CD4-positive, alpha-beta T cell (primary cell): Measurements from ENCODE around the gene LETM1. TPM values are rescaled to one million over a fixed set of nuclear protein-coding genes. Genes with fewer than 3 reads are reported as not detected.

Experiments
- ATAC-seq: fragments of 200-7000 bp; cut with Tn5 transposase; one replicate; pipeline ENCODE4 v1.10.0; 2022; ENCODE audit warnings: mild to moderate bottlenecking; ENCODE audit not compliant: poor library complexity
- CTCF ChIA-PET: fragments of 350-600 bp; sonication (Branson Sonifier 250); formaldehyde crosslinking; loops from one replicate; lab custom pipeline; 2021; ENCODE audit warnings: antibody characterized with exemption, inconsistent platforms; lab: Charles Lee
- POLR2A ChIA-PET: fragments of 350-600 bp; sonication (Branson Sonifier 250); formaldehyde crosslinking; loops from one replicate; lab custom pipeline; 2021; ENCODE audit warnings: antibody characterized with exemption, inconsistent platforms; lab: Charles Lee
- DNase-seq, 14 experiments: peaks; one replicate each; pipeline ENCODE4 v3.0.0-alpha.2; 2013 to 2020; ENCODE audit warnings: mixed read lengths in 2 of 14
- H3K27ac ChIP-seq, 2 donors: one replicate each; pipeline versions ENCODE4 v1.5.1 to v1.7.0; 2013; ENCODE audit warnings: low read length in 2 of 2, low read depth in 1 of 2, mild to moderate bottlenecking in 1 of 2
- H3K27me3 ChIP-seq, 2 experiments: 1 replicate in 1 of 2; 2 replicates in 1 of 2; pipeline versions ENCODE4 v1.6.1 to v1.7.0; 2013; ENCODE audit warnings: low read length in 2 of 2, control low read depth in 1 of 2, mild to moderate bottlenecking in 1 of 2, moderate library complexity in 1 of 2; ENCODE audit not compliant: insufficient read depth in 2 of 2, control insufficient read depth in 1 of 2
- H3K36me3 ChIP-seq: one replicate; pipeline ENCODE4 v1.6.1; 2013; ENCODE audit warnings: low read length, control low read depth; ENCODE audit not compliant: insufficient read depth
- H3K4me1 ChIP-seq: one replicate; pipeline ENCODE4 v1.6.1; 2013; ENCODE audit warnings: low read length, control low read depth; ENCODE audit not compliant: insufficient read depth
- H3K4me3 ChIP-seq: one replicate; pipeline ENCODE4 v1.5.1; 2013; ENCODE audit warnings: mild to moderate bottlenecking, low read length, moderate library complexity
- H3K9me3 ChIP-seq, 2 experiments: 1 replicate in 1 of 2; 2 replicates in 1 of 2; pipeline versions ENCODE4 v1.6.1 to v1.7.0; 2013; ENCODE audit warnings: low read length in 2 of 2, mild to moderate bottlenecking in 2 of 2, control low read depth in 1 of 2, moderate library complexity in 1 of 2; ENCODE audit not compliant: control insufficient read depth in 1 of 2, insufficient read depth in 1 of 2
- H3K27ac Mint-ChIP-seq: one replicate; pipeline ENCODE4 v1.8.0; 2020; ENCODE audit warnings: mixed read lengths
- H3K27me3 Mint-ChIP-seq: one replicate; pipeline ENCODE4 v1.8.0; 2021; ENCODE audit warnings: mixed read lengths
- H3K36me3 Mint-ChIP-seq: one replicate; pipeline ENCODE4 v1.8.0; 2021; ENCODE audit warnings: low read depth, mixed read lengths
- H3K4me1 Mint-ChIP-seq: one replicate; pipeline ENCODE4 v1.8.0; 2021; ENCODE audit warnings: low read depth, mixed read lengths
- H3K4me3 Mint-ChIP-seq: one replicate; pipeline ENCODE4 v1.8.0; 2020; ENCODE audit warnings: mild to moderate bottlenecking, mixed read lengths
- H3K9me3 Mint-ChIP-seq: one replicate; pipeline ENCODE4 v1.8.0; 2020; ENCODE audit warnings: mixed read lengths
- CTCF ChIP-seq: fragments of 200-600 bp; IDR thresholded peaks from one replicate; pipeline ENCODE4 v1.8.0; 2022; ENCODE audit warnings: antibody characterized with exemption, mild to moderate bottlenecking
- intact Hi-C, 2 experiments: fragments of 100-400 bp; cut with DNase I in 1 of 2; cut with micrococcal nuclease in 1 of 2; formaldehyde crosslinking; loops; one replicate each; pipeline versions ENCODE4 v1.15.1 to v1.9.0; 2023 to 2025; cut with DNase I, micrococcal nuclease
- total RNA-seq, 174 experiments: library from RNA in 2 of 174; stranded (reverse) in 2 of 174; gene quantifications; one replicate each; pipeline ENCODE4 v1.2.3 and lab custom pipeline; 2021 to 2026

LETM1 gene
- total RNA-seq, 2 experiments from 2014 or later, result 21.2 to 25.2 TPM

- POLR2A ChIA-PET, result no interaction called here
- ATAC-seq, result no peak
- Mint-ChIP-seq H3K4me3 (no peak overlapping the region), H3K4me1 (no peaks in the 10 kb centered on the region), H3K27me3 (no peaks in the 10 kb centered on the region), H3K36me3 (peaks cover 70% of the 10 kb centered on the region), H3K9me3 (no peaks in the 10 kb centered on the region), H3K27ac (no peak overlapping the region)
- intact Hi-C loops, result loop anchor here in 1 of 2 experiments (5.0 kb wide), 1 partner anchor 1024 kb away; no protein-coding TSS in a partner anchor
- no peak overlapping the region for H3K27ac ChIP-seq
- CTCF ChIA-PET, result no interaction called here
- no peaks in the 10 kb centered on the region for H3K27me3 ChIP-seq
- no peak for TF ChIP-seq CTCF
- H3K9me3 ChIP-seq, result no peaks in the 10 kb centered on the region
- peaks cover 59% of the 10 kb centered on the region for H3K36me3 ChIP-seq
- H3K4me1 ChIP-seq, result no peaks in the 10 kb centered on the region
- no peak overlapping the region for H3K4me3 ChIP-seq
- no peak for DNase-seq
These were observed 29.2 kb downstream of the LETM1 start for GRCh38 chr4:1826531-1827350.

- H3K36me3 Mint-ChIP-seq, result peaks cover 62% of the 10 kb centered on the region
These were observed 30.6 kb downstream of the LETM1 start for GRCh38 chr4:1825326-1825725.

DNA sequence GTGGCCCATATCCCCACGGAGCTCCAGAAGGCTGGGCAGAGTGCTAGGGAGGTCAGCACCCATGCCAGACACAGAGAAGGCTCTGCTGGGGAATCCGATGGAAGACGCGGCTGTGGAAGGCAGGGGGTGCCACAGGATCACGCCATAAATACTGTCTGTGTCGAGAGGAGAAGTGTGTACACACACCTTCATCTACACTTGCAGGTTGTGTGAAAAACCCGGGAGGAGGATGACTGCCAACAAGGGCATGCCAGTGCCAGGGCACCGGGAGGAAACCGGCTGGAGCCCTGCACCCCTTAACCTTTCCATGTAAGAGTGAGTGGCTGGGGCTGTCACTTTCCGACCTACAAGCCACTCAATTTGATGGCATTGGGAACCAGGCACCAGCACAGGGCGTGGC lies 31.2 kb downstream of the LETM1 start:
- H3K27ac Mint-ChIP-seq, result no peak overlapping the region
- intact Hi-C loops, result loop anchor here in 1 of 2 experiments (5.0 kb wide), 1 partner anchor 1022 kb away; no protein-coding TSS in a partner anchor
- Histone ChIP-seq H3K4me3 (no peak overlapping the region), H3K27me3 (no peaks in the 10 kb centered on the region), H3K9me3 (no peaks in the 10 kb centered on the region), H3K36me3 (peaks cover 51% of the 10 kb centered on the region), H3K4me1 (no peaks in the 10 kb centered on the region), H3K27ac (no peak overlapping the region)
- POLR2A ChIA-PET, result no interaction called here
- DNase-seq (no peak), ATAC-seq (no peak)
- TF ChIP-seq CTCF, result no peak
- CTCF ChIA-PET, result no interaction called here
- peaks cover 63% of the 10 kb centered on the region for H3K36me3 Mint-ChIP-seq
- no peaks in the 10 kb centered on the region for H3K27me3 Mint-ChIP-seq
- H3K9me3 Mint-ChIP-seq, result no peaks in the 10 kb centered on the region
- H3K4me1 Mint-ChIP-seq, result no peaks in the 10 kb centered on the region
- H3K4me3 Mint-ChIP-seq, result no peak overlapping the region

More at GRCh38 chr4:1825326-1825725, 30.6 kb downstream of the LETM1 start:
- intact Hi-C loops, result loop anchor here in 1 of 2 experiments (5.0 kb wide), 1 partner anchor 1023 kb away; no protein-coding TSS in a partner anchor
- no peak for DNase-seq
- Mint-ChIP-seq H3K4me1 (no peaks in the 10 kb centered on the region), H3K9me3 (no peaks in the 10 kb centered on the region), H3K27ac (no peak overlapping the region), H3K27me3 (no peaks in the 10 kb centered on the region), H3K4me3 (no peak overlapping the region)
- H3K4me3 ChIP-seq, result no peak overlapping the region
- H3K36me3 ChIP-seq, result peaks cover 51% of the 10 kb centered on the region
- no peak for TF ChIP-seq CTCF
- ChIA-PET CTCF (no interaction called here), POLR2A (no interaction called here)
- H3K9me3 ChIP-seq, result no peaks in the 10 kb centered on the region
- H3K4me1 ChIP-seq, result no peaks in the 10 kb centered on the region
- no peaks in the 10 kb centered on the region for H3K27me3 ChIP-seq
- H3K27ac ChIP-seq, result no peak overlapping the region
- ATAC-seq, result no peak
